Activated gamma-delta T cell treated with anti-CD3 and anti-CD28 coated beads, Interleukin-2, amount 50 U/mL, for 16 hours (primary cell): ENCODE results near the gene CBFA2T3.
A peak's percentile ranks its signal among the peaks of the same experiment; 100 is the strongest.
"Not testable (repeated sequence)": the region's sequence is repeated elsewhere in the genome, so short reads cannot be mapped to it uniquely, and the experiment has no call there.

Experiments used
- DNase-seq: peaks from one replicate; pipeline ENCODE4 v3.0.0-alpha.2; 2020; ENCODE audit warnings: low read depth

CBFA2T3 gene

GRCh38 chr16:88977018-88977811 lies at the start of gene CBFA2T3:
Gene CBFA2T3 (minus strand): TSS chr16:88977207. CDS start chr16:88976807, 400 bp downstream.
- DNase-seq = no peak

DNA sequence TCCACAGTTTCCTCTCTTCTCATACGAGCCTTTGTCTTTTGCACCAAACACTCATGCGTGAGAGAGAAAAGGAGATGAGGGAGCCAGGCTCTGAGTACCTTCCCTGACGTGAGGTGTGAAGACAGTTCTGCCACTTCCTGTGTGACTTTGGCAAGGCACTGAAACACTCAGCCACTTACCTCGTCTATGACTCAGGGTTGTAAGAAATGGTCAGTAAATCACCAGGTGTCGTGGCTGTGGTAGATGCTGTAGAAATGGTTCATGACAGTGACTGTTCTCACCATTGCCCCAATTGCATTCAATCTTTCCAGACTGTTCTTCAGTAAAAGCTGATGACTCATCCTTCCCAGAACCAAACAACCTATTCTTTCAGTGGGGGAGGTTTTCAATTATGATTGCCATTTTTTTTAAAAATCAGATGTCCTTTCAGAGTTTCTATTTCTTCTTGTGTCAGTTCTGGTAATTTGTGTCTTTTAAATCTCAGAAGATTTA lies 49.2 kb upstream of the CBFA2T3 start:
- peak; percentile 52 for DNase-seq

DNA sequence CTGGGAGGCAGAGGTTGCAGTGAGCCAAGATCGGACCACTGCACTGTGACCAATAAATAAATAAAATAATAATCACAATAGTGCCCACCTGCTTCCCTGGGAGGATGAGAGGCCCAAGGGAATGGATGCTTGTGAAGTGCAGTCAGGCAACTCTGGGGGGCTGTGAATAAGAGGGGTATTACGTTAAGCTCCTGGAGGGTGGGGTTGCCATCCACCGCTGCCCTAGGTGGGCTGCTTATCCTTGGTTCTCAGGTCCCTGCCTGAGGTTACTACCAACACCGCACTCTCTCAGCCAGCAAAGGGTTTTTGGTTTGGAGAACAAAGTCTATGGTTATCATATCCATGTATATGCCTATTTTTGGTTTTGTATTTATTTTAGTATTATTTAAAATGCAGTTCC lies 48.6 kb upstream of the CBFA2T3 start:
- DNase-seq = no peak

DNA sequence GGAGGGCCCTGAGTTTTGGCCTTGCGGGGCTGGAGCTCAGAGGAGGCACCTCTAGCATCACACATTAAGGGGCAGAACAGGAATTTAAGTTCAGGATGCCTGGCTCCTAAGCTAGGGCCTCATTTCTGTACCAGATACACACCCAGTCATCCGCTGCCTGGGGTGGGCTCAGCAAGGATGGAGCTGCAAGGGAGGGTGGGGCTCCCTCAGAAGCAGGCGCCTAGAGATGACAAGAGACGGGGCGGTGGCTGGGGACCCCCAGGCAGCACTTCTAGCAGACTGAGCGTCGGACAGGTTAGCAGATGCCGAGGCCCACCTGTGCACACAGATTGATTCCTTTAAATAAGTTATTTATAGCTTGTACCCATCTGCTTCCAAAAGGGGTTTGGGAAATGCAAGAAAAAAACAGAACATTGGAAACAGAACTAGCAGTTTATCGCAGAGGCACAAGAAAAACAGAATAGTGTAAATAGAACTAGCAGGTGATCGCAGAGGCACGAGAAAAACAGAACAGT lies 47.6 kb upstream of the CBFA2T3 start:
- no peak for DNase-seq

DNA sequence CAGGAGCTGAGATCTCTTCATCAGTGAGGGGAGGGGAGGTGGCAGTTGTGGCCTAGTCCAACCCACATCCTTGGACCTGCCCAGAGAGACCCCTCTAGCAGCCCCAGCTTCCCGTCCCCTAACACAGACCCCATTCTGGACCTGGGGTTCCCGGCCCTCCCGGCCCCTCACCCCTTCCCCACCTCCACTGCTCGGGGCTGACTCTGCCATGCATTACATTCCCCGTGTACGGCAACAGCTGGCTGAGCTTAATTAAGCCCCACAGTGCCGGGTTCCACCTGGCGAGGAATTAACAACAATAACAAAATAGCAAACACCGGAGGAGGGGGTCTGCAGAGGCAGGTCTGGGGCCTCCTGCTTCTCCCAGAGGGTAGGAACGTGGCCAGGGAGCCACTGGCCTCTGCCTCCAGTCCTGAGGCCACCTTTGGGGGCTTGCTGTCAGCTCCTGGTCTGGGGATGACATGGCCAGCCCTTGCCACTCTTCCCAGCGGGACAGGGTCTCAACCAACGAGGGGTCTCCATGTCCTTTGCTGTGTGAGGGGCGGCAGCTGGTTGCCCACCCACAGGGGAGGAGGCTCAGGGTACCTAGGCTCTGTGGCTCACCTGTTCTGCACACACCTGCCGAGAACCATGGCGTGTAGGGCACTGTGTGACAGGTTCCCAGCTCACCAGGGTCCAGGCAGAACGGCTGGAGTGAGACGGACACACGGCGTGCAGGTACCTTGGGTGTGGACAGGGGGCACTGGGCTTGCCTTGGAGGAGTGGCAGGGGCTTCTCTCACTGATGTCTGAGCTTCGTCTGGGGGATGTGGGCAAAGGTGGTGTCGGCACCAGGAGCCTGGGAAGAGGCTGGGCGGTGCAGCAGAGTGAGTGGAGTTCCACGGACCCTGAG lies 46.9 kb upstream of the CBFA2T3 start:
- no peak for DNase-seq

- DNase-seq = no peak
Observed at GRCh38 chr16:89023151-89023551, 46.1 kb upstream of the CBFA2T3 start.

- DNase-seq = no peak
Observed at GRCh38 chr16:89022051-89022836, 45.2 kb upstream of the CBFA2T3 start.

DNA sequence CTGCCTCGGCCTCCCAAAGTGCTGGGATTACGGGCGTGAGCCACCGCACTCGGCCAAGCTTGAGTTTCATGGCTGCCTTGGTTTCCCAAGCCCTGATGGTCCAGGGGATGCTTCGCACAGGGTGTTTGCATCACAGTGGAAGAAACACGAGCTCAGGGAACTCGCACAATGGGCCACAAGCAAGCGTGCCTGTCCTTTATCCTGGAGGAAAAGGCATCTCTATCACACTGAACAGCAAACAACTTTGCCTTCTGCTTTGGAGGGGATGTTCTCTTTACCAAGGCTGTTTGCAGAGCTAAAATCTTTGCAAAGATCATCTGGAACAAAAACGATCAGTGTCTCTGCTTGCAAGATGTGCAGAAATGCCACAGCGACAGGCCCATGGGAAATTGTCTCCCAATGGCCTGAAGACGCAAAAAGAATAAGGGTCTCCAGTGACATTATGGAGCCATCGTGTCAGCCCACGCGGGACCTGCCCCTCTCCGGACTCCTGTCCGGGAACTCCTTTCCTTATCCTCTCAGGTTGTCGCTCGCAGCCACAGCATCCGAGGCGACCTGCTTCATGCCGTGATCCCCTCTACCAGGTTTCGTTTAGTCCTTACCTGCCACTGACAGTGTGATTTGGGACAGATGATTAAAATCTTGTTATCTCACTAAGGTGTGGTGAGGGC lies 44.1 kb upstream of the CBFA2T3 start:
- DNase-seq = no peak

GRCh38 chr16:89020068-89020924 lies 43.3 kb upstream of the CBFA2T3 start:
- peak; percentile 25 for DNase-seq

DNA sequence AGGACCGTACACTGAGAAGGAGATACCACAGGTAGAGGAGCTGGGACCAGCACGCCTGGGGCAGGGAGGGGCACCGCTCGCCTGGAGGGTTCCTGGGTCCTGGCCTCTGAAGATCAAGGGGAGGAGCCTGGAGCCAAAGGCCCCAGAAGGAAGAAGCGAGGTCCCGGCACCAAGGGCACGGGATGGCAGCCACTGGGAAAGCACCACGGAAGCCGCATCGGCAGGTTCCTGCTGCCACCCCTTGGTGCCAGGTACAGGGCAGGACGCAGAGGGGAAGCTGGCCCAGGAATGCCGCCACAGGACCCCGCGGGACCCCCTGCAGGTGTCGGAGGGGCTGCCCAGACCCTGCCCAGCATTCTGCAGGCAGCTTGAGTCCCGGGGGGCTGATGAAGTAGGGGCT lies 42.5 kb upstream of the CBFA2T3 start:
- DNase-seq = no peak

GRCh38 chr16:89018282-89019158 lies 41.5 kb upstream of the CBFA2T3 start:
- no peak for DNase-seq

GRCh38 chr16:89017543-89018281 lies 40.7 kb upstream of the CBFA2T3 start:
- no peak for DNase-seq

GRCh38 chr16:89016561-89016960 lies 39.6 kb upstream of the CBFA2T3 start:
- DNase-seq = not testable (repeated sequence)

DNA sequence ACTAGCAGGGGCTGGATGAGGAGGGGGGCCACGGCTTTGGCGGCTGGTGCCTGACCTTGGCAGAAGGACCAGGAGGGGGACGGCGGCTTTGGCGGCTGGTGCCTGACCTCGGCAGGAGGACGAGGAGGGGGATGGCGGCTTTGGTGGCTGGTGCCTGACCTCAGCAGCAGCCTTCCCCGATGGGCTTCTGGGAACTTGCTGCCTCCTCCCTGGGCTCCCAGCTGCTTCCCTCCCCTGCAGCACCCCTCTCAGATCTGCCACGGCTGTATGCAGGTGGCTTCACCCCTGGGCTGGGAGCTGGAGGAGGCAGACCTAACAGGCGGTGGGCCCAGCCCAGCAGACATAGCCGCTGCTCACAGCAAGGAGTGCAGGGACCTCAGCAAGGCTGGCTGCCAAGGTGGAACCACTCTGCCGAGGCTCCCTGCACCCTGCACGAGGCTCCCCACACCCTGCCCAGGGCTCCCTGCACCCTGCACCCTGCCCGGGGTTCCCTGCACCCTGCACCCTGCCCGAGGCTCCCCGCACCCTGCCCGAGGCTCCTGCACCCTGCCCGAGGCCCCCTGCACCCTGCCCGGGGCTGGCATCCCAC lies 38.4 kb upstream of the CBFA2T3 start:
- DNase-seq = no peak

GRCh38 chr16:89014403-89015230 lies 37.6 kb upstream of the CBFA2T3 start:
- DNase-seq = no peak

DNA sequence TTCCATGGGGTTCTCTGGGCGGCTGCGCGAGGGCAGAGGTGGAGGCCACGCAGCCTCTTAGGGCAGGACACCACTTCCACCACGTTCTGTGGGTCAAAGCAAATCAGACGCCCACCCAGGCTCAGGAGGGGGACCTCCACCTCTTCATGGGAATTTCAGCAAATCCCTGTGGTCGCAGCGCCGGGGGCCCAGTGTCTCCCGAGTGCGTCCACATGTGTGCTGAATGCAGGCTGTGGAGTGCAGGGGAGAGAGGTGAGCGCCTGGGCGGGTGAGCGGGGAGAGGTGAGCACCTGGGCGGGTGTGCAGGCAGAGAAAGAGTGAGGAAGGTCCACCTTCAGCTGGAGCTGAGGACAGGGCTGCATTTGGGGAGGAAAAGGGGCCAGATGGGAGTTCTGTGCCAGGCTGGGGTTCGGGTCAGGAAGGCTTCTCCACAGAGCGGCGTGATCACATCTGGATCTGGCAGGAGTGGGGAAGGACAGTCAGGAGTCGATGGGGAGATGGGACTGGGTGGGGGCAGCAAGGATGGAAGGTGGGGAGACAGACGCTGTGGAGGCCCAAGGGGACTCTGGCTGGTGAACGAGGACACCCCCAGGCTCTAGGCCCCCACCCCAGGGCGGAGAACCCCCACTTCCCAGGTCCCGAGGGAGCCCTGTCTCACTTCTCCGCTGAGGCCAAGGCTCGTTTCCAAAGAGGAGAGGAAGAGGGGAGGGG lies 36.8 kb upstream of the CBFA2T3 start:
- no peak for DNase-seq

DNA sequence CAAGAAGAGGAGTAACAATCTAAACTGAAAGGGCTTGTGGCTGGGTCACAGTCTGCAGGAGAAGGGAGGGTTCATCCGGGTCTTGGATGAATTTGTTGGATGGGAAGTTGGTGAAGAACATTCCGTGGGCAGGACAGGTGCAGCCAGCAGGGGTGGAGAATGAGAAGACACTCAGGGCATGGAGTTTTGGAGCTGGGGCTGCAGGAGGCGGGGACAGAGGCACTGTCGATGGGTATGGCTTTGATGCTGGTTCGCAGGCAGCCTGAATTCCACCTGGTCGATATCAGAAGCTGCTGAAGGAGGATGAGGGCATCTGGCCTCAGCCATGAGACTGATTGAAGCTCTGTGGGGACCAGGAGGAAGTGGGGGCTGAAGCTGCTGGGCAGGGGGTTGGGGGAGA lies 36.1 kb upstream of the CBFA2T3 start:
- no peak for DNase-seq
